Activated T-cell treated with anti-CD3 and anti-CD28 coated beads, Interleukin-2, amount 50 U/mL, for 72 hours (primary cell): ENCODE data around the gene DHCR7. TPM values are rescaled to one million over a fixed set of nuclear protein-coding genes. Genes with fewer than 3 reads are reported as not detected.

ENCODE experiments used
- ATAC-seq, 2 donors: fragments of 150-1000 bp; cut with Tn5 transposase; replicated peaks in 1 of 2; 2 replicates each; pipeline ENCODE4 v1.10.0; 2021; ENCODE audit warnings: moderate library complexity in 2 of 2, mild to moderate bottlenecking in 1 of 2
- DNase-seq, 2 donors: peaks; one replicate each; pipeline ENCODE4 v3.0.0; 2021 to 2022; ENCODE audit warnings: mixed read lengths in 1 of 2
- H3K27ac Mint-ChIP-seq: one replicate; pipeline ENCODE4 v1.8.0; 2022; ENCODE audit warnings: mild to moderate bottlenecking, moderate library complexity, mixed read lengths
- H3K27me3 Mint-ChIP-seq: one replicate; pipeline ENCODE4 v1.8.0; 2022; ENCODE audit warnings: low read depth, mixed read lengths
- H3K36me3 Mint-ChIP-seq, 2 donors: one replicate each; pipeline ENCODE4 v1.8.0; 2022; ENCODE audit warnings: mixed read lengths in 2 of 2, mild to moderate bottlenecking in 1 of 2; ENCODE audit not compliant: insufficient read depth in 2 of 2
- H3K4me1 Mint-ChIP-seq: one replicate; pipeline ENCODE4 v1.8.0; 2022; ENCODE audit warnings: low read depth, mixed read lengths
- H3K4me3 Mint-ChIP-seq, 2 donors: one replicate each; pipeline ENCODE4 v1.8.0; 2022; ENCODE audit warnings: mild to moderate bottlenecking in 2 of 2, mixed read lengths in 2 of 2, moderate library complexity in 2 of 2
- H3K9me3 Mint-ChIP-seq, 2 donors: one replicate each; pipeline ENCODE4 v1.8.0; 2022; ENCODE audit warnings: mixed read lengths in 2 of 2
- total RNA-seq, 2 donors: library from RNA; stranded (reverse); gene quantifications; one replicate each; pipeline ENCODE4 v1.2.3, GENCODE V29; 2022

DHCR7 gene
- total RNA-seq, 2 donors from 2014 or later: 22.2 to 23.4 TPM

- DNase-seq (no peak), ATAC-seq (no peak)
- H3K4me3 Mint-ChIP-seq: no peak overlapping the region
- no peaks in the 10 kb centered on the region for H3K9me3 Mint-ChIP-seq
- H3K27ac Mint-ChIP-seq: no peak overlapping the region
- H3K36me3 Mint-ChIP-seq: peaks cover 11 to 26% of the 10 kb centered on the region in 2 donors
- peaks cover 23% of the 10 kb centered on the region for H3K4me1 Mint-ChIP-seq
- H3K27me3 Mint-ChIP-seq: no peaks in the 10 kb centered on the region
Measured at GRCh38 chr11:71485063-71485399, 36.8 kb upstream of the DHCR7 start.

GRCh38 chr11:71484248-71485062 lies 36.3 kb upstream of the DHCR7 start:
- no peak for ATAC-seq
- Mint-ChIP-seq H3K4me3 (no peak overlapping the region), H3K27me3 (no peaks in the 10 kb centered on the region), H3K4me1 (peaks cover 18% of the 10 kb centered on the region), H3K36me3 (peaks cover 11 to 26% of the 10 kb centered on the region in 2 donors), H3K27ac (no peak overlapping the region), H3K9me3 (no peaks in the 10 kb centered on the region)
- no peak for DNase-seq

GRCh38 chr11:71483692-71484091 lies 35.5 kb upstream of the DHCR7 start:
- DNase-seq (no peak), ATAC-seq (no peak)
- peaks cover 10% of the 10 kb centered on the region for H3K4me1 Mint-ChIP-seq
- peaks cover 11 to 27% of the 10 kb centered on the region in 2 donors for H3K36me3 Mint-ChIP-seq
- no peak overlapping the region for H3K27ac Mint-ChIP-seq
- H3K27me3 Mint-ChIP-seq: no peaks in the 10 kb centered on the region
- no peaks in the 10 kb centered on the region for H3K9me3 Mint-ChIP-seq
- H3K4me3 Mint-ChIP-seq: no peak overlapping the region

- Mint-ChIP-seq H3K36me3 (peaks cover 13 to 25% of the 10 kb centered on the region in 2 donors), H3K4me3 (no peak overlapping the region), H3K9me3 (no peaks in the 10 kb centered on the region), H3K27me3 (no peaks in the 10 kb centered on the region), H3K27ac (no peak overlapping the region), H3K4me1 (peaks cover 2% of the 10 kb centered on the region)
- ATAC-seq (no peak), DNase-seq (no peak)
Measured at GRCh38 chr11:71482746-71483364, 34.7 kb upstream of the DHCR7 start.

- no peaks in the 10 kb centered on the region for H3K4me1 Mint-ChIP-seq
- no peaks in the 10 kb centered on the region for H3K27me3 Mint-ChIP-seq
- H3K27ac Mint-ChIP-seq: no peak overlapping the region
- H3K36me3 Mint-ChIP-seq: peaks cover 14 to 25% of the 10 kb centered on the region in 2 donors
- no peak overlapping the region for H3K4me3 Mint-ChIP-seq
- no peak for DNase-seq
- ATAC-seq: no peak
- no peaks in the 10 kb centered on the region for H3K9me3 Mint-ChIP-seq
Measured at GRCh38 chr11:71482216-71482615, 34.0 kb upstream of the DHCR7 start.

- H3K27me3 Mint-ChIP-seq: no peaks in the 10 kb centered on the region
- DNase-seq (no peak), ATAC-seq (no peak)
- H3K4me1 Mint-ChIP-seq: no peaks in the 10 kb centered on the region
- H3K4me3 Mint-ChIP-seq: no peak overlapping the region
- H3K9me3 Mint-ChIP-seq: no peaks in the 10 kb centered on the region
- H3K27ac Mint-ChIP-seq: no peak overlapping the region
- H3K36me3 Mint-ChIP-seq: peaks cover 12 to 26% of the 10 kb centered on the region in 2 donors
Measured at GRCh38 chr11:71481101-71481960, 33.1 kb upstream of the DHCR7 start.

- ATAC-seq (no peak), DNase-seq (no peak)
- H3K4me1 Mint-ChIP-seq: no peaks in the 10 kb centered on the region
- H3K9me3 Mint-ChIP-seq: no peaks in the 10 kb centered on the region
- no peak overlapping the region for H3K27ac Mint-ChIP-seq
- H3K4me3 Mint-ChIP-seq: no peak overlapping the region
- no peaks in the 10 kb centered on the region for H3K27me3 Mint-ChIP-seq
- H3K36me3 Mint-ChIP-seq: peaks cover 3 to 14% of the 10 kb centered on the region in 2 donors
Measured at GRCh38 chr11:71478528-71478840, 30.3 kb upstream of the DHCR7 start.

GRCh38 chr11:71477641-71478527 lies 29.7 kb upstream of the DHCR7 start:
- H3K4me1 Mint-ChIP-seq: no peaks in the 10 kb centered on the region
- H3K4me3 Mint-ChIP-seq: no peak overlapping the region
- DNase-seq: no peak
- H3K27ac Mint-ChIP-seq: no peak overlapping the region
- H3K36me3 Mint-ChIP-seq: peaks cover 3 to 11% of the 10 kb centered on the region in 2 donors
- H3K9me3 Mint-ChIP-seq: no peaks in the 10 kb centered on the region
- no peak for ATAC-seq
- H3K27me3 Mint-ChIP-seq: no peaks in the 10 kb centered on the region

- Mint-ChIP-seq H3K4me1 (no peaks in the 10 kb centered on the region), H3K36me3 (peaks cover 3 to 11% of the 10 kb centered on the region in 2 donors), H3K4me3 (no peak overlapping the region), H3K27ac (no peak overlapping the region), H3K27me3 (no peaks in the 10 kb centered on the region), H3K9me3 (no peaks in the 10 kb centered on the region)
- DNase-seq: no peak
- ATAC-seq: no peak
Measured at GRCh38 chr11:71476926-71477640, 28.9 kb upstream of the DHCR7 start.

- Mint-ChIP-seq H3K4me3 (no peak overlapping the region), H3K27ac (no peak overlapping the region), H3K27me3 (no peaks in the 10 kb centered on the region), H3K36me3 (peaks cover 3 to 9% of the 10 kb centered on the region in 2 donors), H3K4me1 (no peaks in the 10 kb centered on the region), H3K9me3 (no peaks in the 10 kb centered on the region)
- ATAC-seq (no peak), DNase-seq (no peak)
Measured at GRCh38 chr11:71476031-71476430, 27.8 kb upstream of the DHCR7 start.

GRCh38 chr11:71474771-71475483 lies 26.7 kb upstream of the DHCR7 start:
- ATAC-seq: no peak
- Mint-ChIP-seq H3K27me3 (no peaks in the 10 kb centered on the region), H3K9me3 (no peaks in the 10 kb centered on the region), H3K4me1 (no peaks in the 10 kb centered on the region), H3K36me3 (peaks cover 3 to 9% of the 10 kb centered on the region in 2 donors), H3K4me3 (no peak overlapping the region), H3K27ac (no peak overlapping the region)
- no peak for DNase-seq
